M059J (cell line): Measurements from ENCODE around the gene STK11IP. TPM values are rescaled to one million over a fixed set of nuclear protein-coding genes. Genes with fewer than 3 reads are reported as not detected.

Experiments used
- DNase-seq: peaks from one replicate; pipeline ENCODE4 v3.0.0-alpha.2; 2012; ENCODE audit warnings: low read depth
- total RNA-seq: library from RNA; depleted of rRNA; stranded (reverse); fragments of >200 nt; shearing (Covaris generic); gene quantifications from 2 replicates; pipeline ENCODE4 v1.2.3, GENCODE V29; 2014

STK11IP gene
- total RNA-seq, 1 experiment from 2014 or later, result 6.7 TPM

DNA sequence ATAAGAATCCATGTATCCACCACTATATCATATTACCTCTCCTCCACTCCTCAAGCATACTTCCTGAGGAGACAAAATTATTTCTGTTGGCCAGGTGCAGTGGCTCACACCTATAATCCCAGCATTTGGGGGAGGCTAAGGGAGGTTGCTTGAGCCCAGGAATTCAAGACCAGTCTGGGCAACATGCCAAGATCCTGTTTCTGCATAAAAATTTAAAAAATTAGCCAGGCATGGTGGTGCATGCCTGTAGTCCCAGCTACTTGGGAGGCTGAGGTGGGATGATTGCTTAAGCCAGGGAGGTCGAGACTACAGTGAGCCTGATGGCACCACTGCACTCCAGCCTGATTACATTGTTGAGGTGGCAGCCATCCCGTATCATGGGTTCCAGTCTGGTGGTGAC is 16.3 kb upstream of the STK11IP start:
- no peak for DNase-seq

GRCh38 chr2:219591091-219591490 is 6.6 kb upstream of the STK11IP start:
- no peak for DNase-seq

DNA sequence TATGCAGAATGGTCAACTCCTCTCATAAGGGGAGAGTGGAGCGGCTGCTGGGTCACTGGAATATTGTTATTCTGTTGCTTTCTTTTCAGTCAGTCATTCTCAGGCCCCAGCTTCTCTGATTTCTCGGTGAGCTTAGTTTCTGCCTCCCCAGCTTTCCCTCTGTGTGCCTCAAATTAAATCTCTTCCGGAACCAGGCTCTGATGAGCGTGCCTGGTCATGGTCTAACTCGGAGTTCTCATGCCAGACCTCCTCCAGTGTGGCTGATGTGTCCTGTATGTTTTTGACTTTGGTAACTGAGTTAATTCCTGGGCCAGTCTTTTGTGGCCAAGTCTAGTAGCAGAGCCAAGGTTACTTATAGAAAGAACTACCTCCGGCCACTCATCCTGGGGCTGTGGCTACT is 4.9 kb upstream of the STK11IP start:
- DNase-seq, result no peak

DNA sequence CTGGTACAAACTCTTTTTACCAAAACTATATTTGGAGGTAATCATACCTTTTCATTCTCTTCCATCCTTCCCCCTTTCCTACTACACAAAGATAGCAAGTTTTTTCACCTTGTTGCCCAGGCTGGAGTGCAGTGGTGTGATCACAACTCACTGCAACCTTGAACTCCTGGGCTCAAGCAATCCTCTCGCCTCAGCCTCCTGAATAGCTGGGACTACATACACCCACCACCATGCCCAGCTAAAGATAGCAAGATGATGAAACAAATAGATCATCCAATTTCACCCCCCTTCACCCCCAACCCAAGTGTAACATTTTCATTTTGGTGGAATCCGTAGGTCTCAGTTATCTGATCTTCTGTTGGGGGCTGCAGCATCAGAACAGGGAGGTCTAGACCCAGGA is 4.5 kb upstream of the STK11IP start:
- no peak for DNase-seq

DNA sequence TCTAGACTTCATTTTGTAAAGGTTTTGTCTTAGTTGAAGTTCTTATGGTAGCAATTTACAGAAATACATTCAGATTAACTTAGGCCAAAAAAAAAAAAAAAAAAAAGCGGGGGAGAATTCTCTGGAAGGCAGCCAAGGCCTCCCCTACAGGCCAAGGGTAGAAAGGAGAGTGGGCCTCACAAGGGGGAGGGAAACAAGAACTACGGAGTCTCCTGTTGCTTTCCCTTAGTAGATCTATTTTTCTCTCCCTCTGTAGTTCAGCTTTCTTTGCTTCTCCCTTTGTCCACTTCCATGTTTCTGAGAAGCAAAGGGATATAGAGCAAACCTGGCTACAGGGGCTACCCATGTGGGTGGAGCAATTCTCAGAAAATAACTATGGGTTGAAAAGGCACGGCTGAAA is 2.4 kb upstream of the STK11IP start:
- DNase-seq, result no peak

- peak; percentile 30 for DNase-seq
These were observed 604 bp upstream of the STK11IP start for GRCh38 chr2:219596954-219597551.

DNA sequence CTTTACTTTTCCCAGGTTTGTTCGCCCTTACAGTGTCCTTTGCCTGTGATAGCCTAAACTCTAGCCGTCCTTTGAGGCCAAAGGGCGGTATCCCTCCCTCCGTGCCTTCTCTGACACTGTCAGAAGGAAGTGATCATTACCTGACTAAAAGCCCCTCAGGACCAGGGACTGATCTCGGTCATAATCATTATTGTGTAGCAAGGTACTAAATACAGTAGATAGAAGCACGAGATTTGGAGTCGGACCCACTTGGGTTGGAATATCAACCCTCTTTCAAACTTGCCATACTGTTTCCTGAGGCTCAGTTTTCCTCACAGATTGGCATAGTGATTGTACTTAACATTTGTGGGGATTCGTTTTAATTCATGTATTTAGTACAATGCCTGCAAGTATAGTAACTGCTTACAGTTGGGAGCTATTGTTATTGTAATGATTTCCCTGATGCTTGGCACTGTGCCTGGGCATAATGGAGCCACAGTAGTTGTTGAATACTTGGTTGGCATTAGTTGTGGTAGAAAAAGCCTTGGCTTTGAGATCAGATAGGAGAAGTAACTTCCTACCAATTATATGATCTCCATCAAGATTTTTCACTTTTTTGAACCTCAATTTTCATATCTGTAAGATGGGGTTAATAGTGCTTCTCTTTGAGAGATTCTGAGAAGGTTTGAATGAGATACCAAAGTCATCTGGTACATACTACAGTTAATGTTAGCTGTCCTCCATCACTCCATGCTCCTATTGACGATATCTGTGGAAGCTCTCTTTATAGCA is 836 bp downstream of the STK11IP start:
- DNase-seq, result peak; percentile 23

DNA sequence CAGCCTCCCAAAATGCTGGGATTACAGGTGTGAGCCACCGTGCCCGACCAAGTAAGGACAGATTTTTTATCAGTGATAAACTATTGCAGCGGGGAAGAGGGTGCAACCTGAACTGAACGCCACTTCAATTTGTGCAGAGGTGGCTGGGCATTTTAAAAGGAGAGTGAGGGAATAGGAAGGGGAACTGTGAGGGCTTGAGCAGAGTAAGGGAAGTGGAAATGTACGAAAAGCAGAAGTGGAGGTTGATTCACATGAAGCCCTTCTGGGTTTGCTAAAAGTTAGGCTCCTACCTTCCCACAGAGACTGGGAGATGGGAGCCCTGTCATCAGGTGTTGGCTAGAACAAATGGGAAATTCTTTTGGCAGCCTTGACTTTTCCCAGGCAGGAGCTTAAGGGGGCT is 6.1 kb downstream of the STK11IP start:
- DNase-seq, result no peak

GRCh38 chr2:219605607-219605954 is 7.9 kb downstream of the STK11IP start:
- DNase-seq, result no peak

DNA sequence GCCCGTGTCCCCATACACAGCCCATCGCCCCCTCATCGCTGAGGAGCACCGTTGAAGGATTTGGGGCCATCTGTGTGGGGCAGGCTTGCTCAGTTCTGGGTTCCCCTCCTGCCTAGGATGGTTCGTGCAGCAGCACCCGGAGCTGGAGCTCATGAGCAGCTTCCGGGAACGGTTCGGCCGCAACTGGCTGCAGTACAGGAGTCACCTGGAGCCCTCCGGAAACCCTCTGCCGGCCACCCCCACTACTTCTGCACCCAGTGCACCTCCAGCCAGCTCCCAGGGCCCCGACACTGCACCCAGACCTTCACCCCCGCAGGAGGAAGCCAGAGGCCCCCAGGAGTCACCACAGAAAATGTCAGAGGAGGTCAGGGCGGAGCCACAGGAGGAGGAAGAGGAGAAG is 10.3 kb downstream of the STK11IP start:
- DNase-seq, result no peak

GRCh38 chr2:219608399-219608964 is 10.8 kb downstream of the STK11IP start:
- DNase-seq, result no peak

GRCh38 chr2:219609149-219609750 is 11.6 kb downstream of the STK11IP start:
- no peak for DNase-seq

DNA sequence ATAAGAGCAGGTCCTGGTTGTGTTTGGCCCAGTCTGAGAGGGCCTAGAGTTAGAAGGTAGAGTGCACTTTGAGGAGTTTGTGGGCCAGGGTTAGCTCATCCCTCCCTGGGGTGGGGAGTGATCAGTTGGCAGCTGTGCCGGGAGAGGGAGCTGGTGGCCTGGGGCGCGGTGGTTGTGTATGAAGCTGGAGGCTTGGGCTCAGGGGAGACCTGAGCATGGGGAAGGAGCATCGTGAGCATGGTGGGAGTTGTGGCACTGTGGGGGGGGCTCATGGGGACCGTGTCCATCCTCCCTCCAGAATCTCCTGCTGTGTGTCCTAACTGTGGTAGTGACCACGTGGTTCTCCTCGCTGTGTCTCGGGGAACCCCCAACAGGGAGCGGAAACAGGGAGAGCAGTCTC is 13.6 kb downstream of the STK11IP start:
- no peak for DNase-seq

DNA sequence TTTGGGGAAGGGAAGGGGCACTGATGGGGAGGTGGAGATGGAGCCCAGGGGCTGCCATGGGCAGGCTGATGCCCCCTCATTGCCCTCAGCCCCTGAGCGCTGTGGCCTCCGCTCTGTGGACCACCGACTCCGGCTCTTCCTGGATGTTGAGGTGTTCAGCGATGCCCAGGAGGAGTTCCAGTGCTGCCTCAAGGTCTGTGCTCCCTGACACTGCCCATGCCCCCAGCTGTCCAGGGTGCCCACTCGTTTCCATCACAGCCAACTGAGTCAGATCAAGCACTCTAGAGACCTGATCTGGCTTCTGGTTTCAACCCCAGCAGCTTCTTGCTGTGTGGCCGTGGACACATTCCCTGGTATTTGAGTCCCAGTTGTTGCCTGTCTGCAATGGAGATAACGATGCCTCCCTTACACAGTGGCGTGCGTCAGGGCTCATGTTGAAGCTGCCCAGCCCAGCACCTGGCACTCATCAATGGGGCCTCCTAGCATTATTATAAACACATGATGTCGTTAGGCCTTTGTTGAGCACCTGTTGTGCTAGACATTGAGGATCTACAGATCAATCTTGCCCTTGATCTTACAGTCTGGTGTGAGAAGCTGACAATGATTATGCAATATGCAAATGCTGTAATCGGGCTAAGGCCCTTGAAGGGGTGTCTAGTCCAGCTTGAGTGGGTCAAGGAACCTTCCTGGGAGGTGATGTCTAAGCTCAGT is 14.4 kb downstream of the STK11IP start:
- DNase-seq, result no peak

DNA sequence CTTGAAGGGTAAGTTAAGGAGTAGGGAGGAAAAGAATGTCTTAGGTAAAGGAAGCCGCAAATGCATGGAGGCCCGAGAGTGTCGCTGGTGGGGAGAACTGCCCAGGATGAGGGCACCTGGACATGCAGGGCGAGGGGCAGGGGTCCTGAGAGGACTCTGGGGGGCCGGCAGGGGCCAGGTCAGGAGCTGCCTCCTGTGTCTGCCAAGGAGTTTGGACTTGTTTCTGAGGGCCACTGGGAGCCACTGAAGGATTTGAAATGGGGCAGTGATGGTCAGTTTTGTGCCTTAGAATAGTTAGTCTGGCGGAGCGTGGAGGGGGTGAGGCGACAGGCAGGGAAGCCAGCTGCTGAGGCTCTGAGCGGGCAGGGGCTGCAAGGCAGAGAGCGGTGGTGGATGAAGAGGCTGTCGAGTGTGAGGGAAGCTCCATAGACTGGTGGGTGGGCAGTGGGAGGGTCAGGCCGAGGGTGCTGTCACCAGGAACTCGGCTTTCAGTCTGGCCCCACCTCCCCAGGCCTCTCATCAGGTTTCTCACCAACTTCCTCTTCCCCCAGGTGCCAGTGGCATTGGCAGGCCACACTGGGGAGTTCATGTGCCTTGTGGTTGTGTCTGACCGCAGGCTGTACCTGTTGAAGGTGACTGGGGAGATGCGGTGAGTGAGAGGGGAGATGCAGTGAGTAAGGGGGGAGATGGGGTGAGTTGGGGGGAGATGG is 15.1 kb downstream of the STK11IP start:
- DNase-seq, result no peak

GRCh38 chr2:219613461-219614070 is 15.9 kb downstream of the STK11IP start:
- no peak for DNase-seq

DNA sequence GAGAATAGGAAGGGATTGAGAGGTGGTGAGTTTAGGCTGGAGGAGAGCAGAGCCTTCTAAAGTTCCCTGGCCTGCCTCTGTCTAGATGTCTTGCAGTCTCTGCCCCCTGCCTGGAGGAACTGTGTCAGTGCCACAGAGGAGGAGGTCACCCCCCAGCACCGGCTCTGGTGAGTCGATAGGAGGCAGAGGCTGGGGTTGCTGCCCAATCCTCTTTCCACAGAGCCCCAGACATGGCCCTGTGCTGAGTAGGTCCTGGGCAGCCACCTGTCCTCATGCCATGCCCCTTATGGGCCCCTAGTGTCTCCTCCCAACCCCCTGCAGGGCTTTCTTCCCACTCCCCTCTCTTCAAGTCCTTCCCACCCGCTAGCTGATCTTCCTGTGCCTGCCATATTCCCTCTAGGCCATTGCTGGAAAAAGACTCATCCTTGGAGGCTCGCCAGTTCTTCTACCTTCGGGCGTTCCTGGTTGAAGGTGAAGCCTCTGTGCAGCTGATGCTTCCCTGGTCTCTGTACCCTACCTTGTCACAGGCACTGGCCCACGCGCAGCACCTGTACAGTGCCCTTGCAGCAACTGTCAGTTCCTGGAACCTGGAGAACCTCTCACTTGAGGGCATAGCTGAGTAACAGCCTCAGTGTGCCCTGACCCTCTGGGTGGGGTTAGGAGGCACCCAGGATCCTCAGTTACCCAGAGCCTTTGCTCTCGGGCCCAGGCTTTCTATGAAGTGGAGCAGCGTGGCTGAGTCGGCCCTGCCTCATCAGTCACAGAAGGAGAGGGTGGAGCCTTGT is 16.6 kb downstream of the STK11IP start:
- DNase-seq, result no peak

DNA sequence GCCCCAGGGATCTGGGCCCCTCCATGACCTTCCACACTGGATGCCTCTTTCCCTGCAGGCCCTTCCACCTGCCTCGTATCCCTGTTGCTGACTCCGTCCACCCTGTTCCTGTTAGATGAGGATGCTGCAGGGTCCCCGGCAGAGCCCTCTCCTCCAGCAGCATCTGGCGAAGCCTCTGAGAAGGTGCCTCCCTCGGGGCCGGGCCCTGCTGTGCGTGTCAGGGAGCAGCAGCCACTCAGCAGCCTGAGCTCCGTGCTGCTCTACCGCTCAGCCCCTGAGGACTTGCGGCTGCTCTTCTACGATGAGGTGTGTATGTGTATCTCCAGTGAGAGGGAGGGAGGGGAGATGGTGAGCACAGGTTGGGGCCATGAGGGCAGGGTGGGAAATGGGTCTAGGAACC is 17.4 kb downstream of the STK11IP start:
- no peak for DNase-seq

DNA sequence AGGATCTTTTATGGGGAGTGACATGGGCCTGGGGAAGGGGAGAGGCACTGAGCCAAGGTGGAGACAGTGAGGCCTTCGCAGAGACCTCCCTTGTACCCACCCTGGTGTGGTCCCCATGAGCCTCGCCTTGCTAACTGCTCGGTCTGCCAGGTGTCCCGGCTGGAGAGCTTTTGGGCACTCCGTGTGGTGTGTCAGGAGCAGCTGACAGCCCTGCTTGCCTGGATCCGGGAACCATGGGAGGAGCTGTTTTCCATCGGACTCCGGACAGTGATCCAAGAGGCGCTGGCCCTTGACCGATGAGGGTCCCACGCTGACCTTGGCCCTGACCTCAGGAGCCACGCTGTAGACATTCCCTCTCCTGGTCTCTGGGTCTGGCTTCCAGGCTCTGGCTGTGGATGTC is 18.2 kb downstream of the STK11IP start:
- no peak for DNase-seq

DNA sequence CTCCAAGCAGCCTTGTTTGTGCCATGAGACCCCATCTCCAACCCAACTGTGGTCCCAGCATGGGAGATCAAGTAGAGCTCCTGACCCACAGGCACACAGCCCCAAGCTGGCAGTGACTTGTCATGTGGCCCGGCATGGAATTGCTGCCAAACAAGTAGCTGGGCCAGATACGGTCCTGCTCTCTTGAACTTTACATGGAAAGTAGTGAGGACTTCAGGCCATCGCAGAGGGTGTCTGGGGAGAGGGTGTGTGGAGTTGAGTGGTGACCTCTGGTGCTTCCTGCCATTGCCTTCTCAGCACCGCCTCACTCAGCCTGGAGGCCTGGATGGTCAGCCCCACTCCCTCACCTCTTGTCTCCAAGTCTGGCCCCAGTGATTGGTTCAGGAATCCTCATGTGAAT is 18.9 kb downstream of the STK11IP start:
- DNase-seq, result no peak

DNA sequence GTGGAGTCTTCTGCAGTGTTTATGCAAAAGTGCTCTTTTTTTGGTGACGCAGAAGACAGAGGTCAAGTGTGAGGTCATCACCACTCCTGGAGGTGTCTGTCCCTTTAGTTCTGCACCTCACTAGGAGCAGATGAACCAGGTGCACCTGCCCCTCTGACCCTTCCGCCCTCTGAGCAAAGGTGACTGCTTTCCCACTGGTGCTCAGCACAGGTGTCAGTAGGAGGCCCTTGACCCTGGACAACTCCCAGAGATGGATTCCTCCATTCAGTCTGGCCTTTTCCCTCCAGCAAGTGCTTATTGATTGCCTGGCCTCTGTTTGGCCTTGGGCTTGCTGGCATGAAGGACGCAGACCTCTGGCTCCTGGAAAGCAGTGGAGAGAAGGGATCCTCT is 21.1 kb downstream of the STK11IP start:
- no peak for DNase-seq
